ENCODE measurements around the gene TCTN1. TPM values are rescaled to one million over a fixed set of nuclear protein-coding genes. Genes with fewer than 3 reads are reported as not detected.
"Not testable (repeated sequence)": the region's sequence is repeated elsewhere in the genome, so short reads cannot be mapped to it uniquely, and the experiment has no call there.

TCTN1 gene
- total and polyA plus RNA-seq, 2 of the 13 experiments (the other 11 are each of a cell fraction or from before 2014, with no cell fraction given) = 13.6 to 16.0 TPM

DNA sequence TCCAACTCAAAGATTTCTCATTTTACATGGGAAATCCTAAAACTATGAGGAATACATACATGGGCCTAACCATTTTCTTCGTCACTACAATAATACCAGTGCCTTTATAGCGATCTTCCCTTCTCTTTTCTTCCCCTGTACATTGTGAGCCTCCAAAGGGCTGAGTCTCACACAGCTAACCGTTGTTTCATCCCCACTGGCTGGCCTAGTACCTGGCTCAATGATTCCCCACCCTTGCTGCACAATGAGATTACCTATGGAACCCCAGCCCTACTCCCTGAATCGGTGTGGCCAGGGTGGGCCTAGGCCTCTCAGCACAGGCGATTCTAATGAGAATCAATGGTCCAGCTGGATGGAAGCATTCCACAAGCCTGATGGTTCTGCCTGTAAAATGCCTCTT is 46.9 kb upstream of the TCTN1 start:
- peaks cover 74% of the 10 kb centered on the region for H3K4me1 ChIP-seq (ENCODE audit: insufficient read depth, low read length)
- BruUV-seq (replicated peaks) = no TSS peak
- H3K4me2 ChIP-seq (ENCODE audit: low read depth, low read length) = peak overlapping the region; percentile 87
- intact Hi-C loops (cut with micrococcal nuclease; ENCODE audit: unreplicated experiment) = loop anchor here (1.0 kb wide), 1 partner anchor 15 kb away; no protein-coding TSS in a partner anchor
- ATAC-seq (peak; percentile 63), DNase-seq (ENCODE audit: low spot score) (no peak), FAIRE-seq (no peak)
- H3K9ac ChIP-seq (ENCODE audit: insufficient read depth, low read depth, low read length) = peak overlapping the region; percentile 58; the same call in 1 of the 2 replicates
- WGBS (ENCODE audit: low lambda C conversion rate) = 75% methylated on average over 5 of the region's 5 CpGs
- H3K9me3 ChIP-seq (ENCODE audit: low read length) = peaks cover 8% of the 10 kb centered on the region
- peak overlapping the region in 1 of 3 experiments; percentile 9; a peak in 1 of 6 replicates for H3K4me3 ChIP-seq (replicated peaks in 1 of 3; ENCODE audit: insufficient read depth in 1 of 3, low read depth in 2 of 3, low read length in 3 of 3)
- TF ChIP-seq AGO2 (optimal IDR thresholded peaks at IDR 0.05; ENCODE audit: low read depth, low read length) = no peak
- 0 out of 2 replicates have a peak, but pooled peaks have one; percentile 30 for TF ChIP-seq ZBTB38 (CRISPR knock-in tag; IDR thresholded peaks at IDR 0.05)
- ChIA-PET POLR2A (interaction anchor here (1.0 to 2.7 kb wide), 4 partner anchors 9 to 39 kb away, joined by 4 to 23 read pairs (median 6); no protein-coding TSS in a partner anchor), CTCF (ENCODE audit: low intra/inter-chr PET ratio, low total read pairs) (interaction anchor here (1.1 kb wide), 1 partner anchor 15 kb away, joined by 3 read pairs; no protein-coding TSS in a partner anchor)
- peaks cover 73% of the 10 kb centered on the region for H3K79me2 ChIP-seq (ENCODE audit: insufficient read depth, low read length)
- in situ Hi-C loops (cut with HindIII; ENCODE audit: extremely low pct_ligation_motif_present, low pct_unique_long_range_greater_than_20kb) = no loop called here
- no peaks in the 10 kb centered on the region for H3K36me3 ChIP-seq (replicated peaks in 1 of 2; ENCODE audit: control insufficient read depth in 1 of 2, insufficient read depth in 2 of 2, low read length in 2 of 2)
- peak overlapping the region; percentile 82 for H3K27ac ChIP-seq (ENCODE audit: extremely low read length, insufficient read depth, low read length)
- H2AFZ ChIP-seq (ENCODE audit: low read length) = no peak overlapping the region
- H4K20me1 ChIP-seq (ENCODE audit: insufficient read depth, low read length) = peaks cover 5% of the 10 kb centered on the region; the same call in 1 of the 2 replicates
- H3K27me3 ChIP-seq (ENCODE audit: control insufficient read depth in 1 of 2, insufficient read depth in 2 of 2, low read length in 2 of 2) = no peaks in the 10 kb centered on the region

DNA sequence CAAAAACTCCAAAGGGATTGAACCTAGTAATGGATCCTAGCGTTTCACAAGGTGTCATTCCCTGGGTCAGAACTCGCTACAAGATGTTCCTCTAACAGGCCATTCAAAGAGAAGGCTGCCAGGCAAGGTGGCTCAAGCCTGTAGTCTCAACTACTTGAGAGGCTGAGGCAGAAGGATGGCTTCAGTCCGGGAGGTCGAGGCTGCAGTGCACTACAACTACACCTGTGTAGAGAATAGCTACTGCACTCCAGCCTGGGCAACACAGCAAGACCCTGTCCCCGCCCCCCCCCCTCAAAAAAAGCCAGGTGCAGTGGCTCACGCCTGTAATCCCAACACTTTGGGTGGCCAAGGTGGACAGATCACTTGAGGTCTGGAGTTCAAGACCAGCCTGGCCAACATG is 45.2 kb upstream of the TCTN1 start:
- peaks cover 71% of the 10 kb centered on the region for H3K79me2 ChIP-seq (ENCODE audit: insufficient read depth, low read length)
- no peak for DNase-seq (ENCODE audit: low spot score)

GRCh38 chr12:110569838-110570237 is 44.1 kb upstream of the TCTN1 start:
- Histone ChIP-seq H3K79me2 (ENCODE audit: insufficient read depth, low read length) (peaks cover 71% of the 10 kb centered on the region), H3K27ac (ENCODE audit: extremely low read length, insufficient read depth, low read length) (peak overlapping the region; percentile 40), H3K4me1 (ENCODE audit: insufficient read depth, low read length) (peaks cover 58% of the 10 kb centered on the region), H3K9me3 (ENCODE audit: low read length) (peaks cover 13% of the 10 kb centered on the region)
- CTCF ChIA-PET (ENCODE audit: low intra/inter-chr PET ratio, low total read pairs); H3K9ac ChIP-seq (ENCODE audit: insufficient read depth, low read depth, low read length); H3K4me3 ChIP-seq (replicated peaks in 1 of 3; ENCODE audit: insufficient read depth in 1 of 3, low read depth in 2 of 3, low read length in 3 of 3); H2AFZ ChIP-seq (ENCODE audit: low read length); H3K4me2 ChIP-seq (ENCODE audit: low read depth, low read length); BruUV-seq (replicated peaks); intact Hi-C loops (cut with micrococcal nuclease; ENCODE audit: unreplicated experiment); H3K27me3 ChIP-seq (ENCODE audit: control insufficient read depth in 1 of 2, insufficient read depth in 2 of 2, low read length in 2 of 2); ATAC-seq; FAIRE-seq; DNase-seq (ENCODE audit: low spot score); H4K20me1 ChIP-seq (ENCODE audit: insufficient read depth, low read length); H3K36me3 ChIP-seq (replicated peaks in 1 of 2; ENCODE audit: control insufficient read depth in 1 of 2, insufficient read depth in 2 of 2, low read length in 2 of 2); POLR2A ChIA-PET; in situ Hi-C loops (cut with HindIII; ENCODE audit: extremely low pct_ligation_motif_present, low pct_unique_long_range_greater_than_20kb): not testable (repeated sequence)
- no CpG with 5 or more reads among the region's 2 CpGs for WGBS (ENCODE audit: low lambda C conversion rate)

More for the DNA sequence above, 45.2 kb upstream of the TCTN1 start:
- FAIRE-seq = no peak
- Histone ChIP-seq H3K27me3 (ENCODE audit: control insufficient read depth in 1 of 2, insufficient read depth in 2 of 2, low read length in 2 of 2) (no peaks in the 10 kb centered on the region), H3K27ac (ENCODE audit: extremely low read length, insufficient read depth, low read length) (no peak overlapping the region), H4K20me1 (ENCODE audit: insufficient read depth, low read length) (peaks cover 5% of the 10 kb centered on the region; the same call in 1 of the 2 replicates), H3K9ac (ENCODE audit: insufficient read depth, low read depth, low read length) (no peak overlapping the region), H3K4me1 (ENCODE audit: insufficient read depth, low read length) (peaks cover 58% of the 10 kb centered on the region), H3K4me2 (ENCODE audit: low read depth, low read length) (no peak overlapping the region), H3K9me3 (ENCODE audit: low read length) (peaks cover 13% of the 10 kb centered on the region), H3K4me3 (replicated peaks in 1 of 3; ENCODE audit: insufficient read depth in 1 of 3, low read depth in 2 of 3, low read length in 3 of 3) (no peak overlapping the region), H3K36me3 (replicated peaks in 1 of 2; ENCODE audit: control insufficient read depth in 1 of 2, insufficient read depth in 2 of 2, low read length in 2 of 2) (no peaks in the 10 kb centered on the region), H2AFZ (ENCODE audit: low read length) (no peak overlapping the region)
- no TSS peak for BruUV-seq (replicated peaks)
- WGBS (ENCODE audit: low lambda C conversion rate) = 100% methylated on average over 3 of the region's 6 CpGs
- ATAC-seq = no peak
- CTCF ChIA-PET (ENCODE audit: low intra/inter-chr PET ratio, low total read pairs) = no interaction called here
- intact Hi-C loops (cut with micrococcal nuclease; ENCODE audit: unreplicated experiment) = no loop called here
- in situ Hi-C loops (cut with HindIII; ENCODE audit: extremely low pct_ligation_motif_present, low pct_unique_long_range_greater_than_20kb) = no loop called here
- POLR2A ChIA-PET = no interaction called here
- TF ChIP-seq HCFC1 (IDR thresholded peaks at IDR 0.05; ENCODE audit: low read depth, low read length) (no peak), ZNF121 (CRISPR knock-in tag; IDR thresholded peaks at IDR 0.05) (peak; percentile 84)

GRCh38 chr12:110570798-110571197 is 43.1 kb upstream of the TCTN1 start:
- peaks cover 58% of the 10 kb centered on the region for H3K4me1 ChIP-seq (ENCODE audit: insufficient read depth, low read length)
- 94% methylated on average over 16 of the region's 16 CpGs for WGBS (ENCODE audit: low lambda C conversion rate)
- ATAC-seq; H3K27ac ChIP-seq (ENCODE audit: extremely low read length, insufficient read depth, low read length); intact Hi-C loops (cut with micrococcal nuclease; ENCODE audit: unreplicated experiment); POLR2A ChIA-PET; CTCF ChIA-PET (ENCODE audit: low intra/inter-chr PET ratio, low total read pairs); DNase-seq (ENCODE audit: low spot score); H4K20me1 ChIP-seq (ENCODE audit: insufficient read depth, low read length); H3K4me3 ChIP-seq (replicated peaks in 1 of 3; ENCODE audit: insufficient read depth in 1 of 3, low read depth in 2 of 3, low read length in 3 of 3); BruUV-seq (replicated peaks); FAIRE-seq; H3K4me2 ChIP-seq (ENCODE audit: low read depth, low read length); H3K9ac ChIP-seq (ENCODE audit: insufficient read depth, low read depth, low read length); H3K27me3 ChIP-seq (ENCODE audit: control insufficient read depth in 1 of 2, insufficient read depth in 2 of 2, low read length in 2 of 2); H3K36me3 ChIP-seq (replicated peaks in 1 of 2; ENCODE audit: control insufficient read depth in 1 of 2, insufficient read depth in 2 of 2, low read length in 2 of 2); H2AFZ ChIP-seq (ENCODE audit: low read length); in situ Hi-C loops (cut with HindIII; ENCODE audit: extremely low pct_ligation_motif_present, low pct_unique_long_range_greater_than_20kb): not testable (repeated sequence)
- peaks cover 70% of the 10 kb centered on the region for H3K79me2 ChIP-seq (ENCODE audit: insufficient read depth, low read length)
- H3K9me3 ChIP-seq (ENCODE audit: low read length) = peaks cover 13% of the 10 kb centered on the region
